ENCODE measurements around the gene FRMD5.

The FRMD5 gene

DNA sequence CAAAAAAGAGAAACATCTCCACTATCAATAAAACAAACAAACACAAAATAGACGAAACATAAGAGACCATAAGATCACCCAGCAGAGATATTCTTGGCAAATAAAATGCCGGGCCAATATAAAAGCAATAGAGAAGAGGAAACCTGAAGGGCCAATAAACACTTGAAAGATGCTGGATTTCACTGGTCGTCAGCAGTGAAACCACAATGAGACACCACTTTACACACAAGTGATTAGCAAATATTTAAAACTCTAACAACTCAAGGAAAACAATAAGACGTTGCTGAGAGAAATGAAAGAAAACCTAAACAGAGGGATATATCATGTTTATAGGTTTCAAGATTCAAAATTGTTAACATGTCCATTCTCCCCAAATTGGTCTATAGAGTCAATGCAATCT lies 219.7 kb downstream of the FRMD5 start:
- no peak for DNase-seq (ENCODE audit: low read depth)
- TF ChIP-seq, protein P1, sequence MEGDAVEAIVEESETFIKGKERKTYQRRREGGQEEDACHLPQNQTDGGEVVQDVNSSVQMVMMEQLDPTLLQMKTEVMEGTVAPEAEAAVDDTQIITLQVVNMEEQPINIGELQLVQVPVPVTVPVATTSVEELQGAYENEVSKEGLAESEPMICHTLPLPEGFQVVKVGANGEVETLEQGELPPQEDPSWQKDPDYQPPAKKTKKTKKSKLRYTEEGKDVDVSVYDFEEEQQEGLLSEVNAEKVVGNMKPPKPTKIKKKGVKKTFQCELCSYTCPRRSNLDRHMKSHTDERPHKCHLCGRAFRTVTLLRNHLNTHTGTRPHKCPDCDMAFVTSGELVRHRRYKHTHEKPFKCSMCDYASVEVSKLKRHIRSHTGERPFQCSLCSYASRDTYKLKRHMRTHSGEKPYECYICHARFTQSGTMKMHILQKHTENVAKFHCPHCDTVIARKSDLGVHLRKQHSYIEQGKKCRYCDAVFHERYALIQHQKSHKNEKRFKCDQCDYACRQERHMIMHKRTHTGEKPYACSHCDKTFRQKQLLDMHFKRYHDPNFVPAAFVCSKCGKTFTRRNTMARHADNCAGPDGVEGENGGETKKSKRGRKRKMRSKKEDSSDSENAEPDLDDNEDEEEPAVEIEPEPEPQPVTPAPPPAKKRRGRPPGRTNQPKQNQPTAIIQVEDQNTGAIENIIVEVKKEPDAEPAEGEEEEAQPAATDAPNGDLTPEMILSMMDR (IDR thresholded peaks at IDR 0.05; ENCODE audit: low read depth, low read length, missing control alignments) = no peak
- no peak overlapping the region for H3K4me3 ChIP-seq (ENCODE audit: low read depth, low read length)

GRCh38 chr15:43974852-43975251 lies 220.2 kb downstream of the FRMD5 start:
- TF ChIP-seq, protein P1 (IDR thresholded peaks at IDR 0.05; ENCODE audit: low read depth, low read length, missing control alignments) = no peak
- no peak for DNase-seq (ENCODE audit: low read depth)
- no peak overlapping the region for H3K4me3 ChIP-seq (ENCODE audit: low read depth, low read length)

DNA sequence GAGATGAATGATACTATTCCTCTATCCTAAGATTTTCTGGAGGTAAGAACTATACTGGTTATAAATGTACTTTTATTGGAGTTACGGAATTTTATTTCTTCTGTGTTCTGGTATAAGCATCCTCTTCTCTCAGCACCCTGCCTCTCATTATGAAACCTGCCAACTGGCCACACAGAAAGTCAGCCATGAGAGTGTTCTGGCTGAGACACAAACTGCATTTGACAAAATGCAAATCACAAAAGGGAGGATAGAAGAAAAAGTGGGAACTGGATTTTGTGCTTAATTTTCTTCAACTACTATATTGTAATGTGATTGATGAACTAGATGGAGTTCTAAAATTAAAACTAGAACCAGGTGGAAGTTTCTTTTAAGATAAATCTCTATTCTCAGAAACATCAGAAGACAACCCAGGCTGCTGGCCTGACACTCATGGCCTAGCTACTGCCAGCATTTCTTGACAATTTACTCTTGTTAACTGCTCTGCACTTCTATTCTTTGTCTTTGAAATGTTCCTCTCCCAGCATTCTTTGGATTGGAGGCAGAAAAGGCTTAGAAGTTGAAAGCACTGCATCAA lies 225.2 kb downstream of the FRMD5 start:
- no peak overlapping the region for H3K4me3 ChIP-seq (ENCODE audit: low read depth, low read length)
- no peak for DNase-seq (ENCODE audit: low read depth)
- TF ChIP-seq, protein P1 (IDR thresholded peaks at IDR 0.05; ENCODE audit: low read depth, low read length, missing control alignments) = no peak

GRCh38 chr15:43968551-43968950 lies 226.5 kb downstream of the FRMD5 start:
- TF ChIP-seq, protein P1 (IDR thresholded peaks at IDR 0.05; ENCODE audit: low read depth, low read length, missing control alignments) = no peak
- H3K4me3 ChIP-seq (ENCODE audit: low read depth, low read length) = no peak overlapping the region
- DNase-seq (ENCODE audit: low read depth) = no peak

GRCh38 chr15:43966646-43967045 lies 228.4 kb downstream of the FRMD5 start:
- no peak overlapping the region for H3K4me3 ChIP-seq (ENCODE audit: low read depth, low read length)
- no peak for DNase-seq (ENCODE audit: low read depth)
- TF ChIP-seq, protein P1 (IDR thresholded peaks at IDR 0.05; ENCODE audit: low read depth, low read length, missing control alignments) = no peak

DNA sequence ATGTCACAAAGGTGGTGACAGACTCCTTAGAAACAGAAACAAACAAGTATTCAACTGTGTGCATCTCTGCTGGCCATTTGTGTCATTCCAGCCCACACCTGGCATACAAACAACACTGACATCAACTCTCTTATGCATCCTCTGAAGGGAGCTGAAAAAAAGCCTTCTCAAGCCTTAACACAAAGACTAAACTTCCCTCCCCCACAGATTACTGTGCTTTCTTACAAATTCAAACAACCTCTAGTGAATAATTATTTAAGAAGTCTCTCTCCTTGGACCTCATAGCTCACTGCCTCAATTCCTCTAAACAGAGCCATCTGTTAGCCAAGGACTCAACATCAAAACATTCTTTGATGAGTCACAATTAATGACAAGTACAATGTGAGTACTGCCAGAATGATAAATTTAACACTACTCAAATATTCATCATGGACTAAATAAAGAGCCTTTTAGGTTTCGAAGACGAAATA lies 236.2 kb downstream of the FRMD5 start:
- DNase-seq (ENCODE audit: low read depth) = no peak
- no peak overlapping the region for H3K4me3 ChIP-seq (ENCODE audit: low read depth, low read length)
- TF ChIP-seq, protein P1 (IDR thresholded peaks at IDR 0.05; ENCODE audit: low read depth, low read length, missing control alignments) = no peak

DNA sequence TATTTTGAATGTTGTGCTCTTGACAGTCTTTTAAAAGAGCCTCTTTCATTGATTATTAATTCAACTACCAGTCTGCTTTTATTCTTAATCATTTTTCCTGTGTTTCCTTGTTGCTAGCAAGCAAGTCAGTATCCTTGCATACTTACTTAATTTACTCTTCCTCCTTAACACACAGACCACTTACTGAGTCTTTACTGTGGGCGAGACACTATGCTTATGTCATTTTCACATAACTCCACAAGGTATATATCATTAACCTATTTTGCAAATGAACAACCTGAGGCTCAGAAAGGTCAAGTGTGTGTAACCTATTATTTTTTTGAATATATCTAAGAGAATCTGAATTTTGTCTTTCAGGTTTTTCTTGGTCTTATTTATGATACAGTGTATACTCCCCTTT lies 237.3 kb downstream of the FRMD5 start:
- TF ChIP-seq, protein P1 (IDR thresholded peaks at IDR 0.05; ENCODE audit: low read depth, low read length, missing control alignments) = no peak
- no peak for DNase-seq (ENCODE audit: low read depth)
- H3K4me3 ChIP-seq (ENCODE audit: low read depth, low read length) = no peak overlapping the region

Data from GM12864 (cell line).